GM23248 (cell line): Measurements from ENCODE around the gene UBXN11. TPM values are rescaled to one million over a fixed set of nuclear protein-coding genes. Genes with fewer than 3 reads are reported as not detected.

Experiments
- DNase-seq: peaks from one replicate; pipeline ENCODE4 v3.0.0-alpha.2; 2015
- H2AFZ ChIP-seq: fragments of 200-600 bp; sonication (generic); 2 replicates; pipeline ENCODE4 v1.6.1; 2016; ENCODE audit warnings: antibody characterized with exemption
- H3F3A ChIP-seq: fragments of 200-600 bp; sonication (generic); 2 replicates; pipeline ENCODE4 v1.6.1; 2016; ENCODE audit warnings: mild to moderate bottlenecking, antibody characterized with exemption, mixed run types; ENCODE audit not compliant: insufficient read depth
- H3K27ac ChIP-seq: fragments of 200-600 bp; sonication (generic); 2 replicates; pipeline ENCODE4 v1.5.1; 2016; ENCODE audit warnings: mild to moderate bottlenecking
- H3K27me3 ChIP-seq: fragments of 200-600 bp; sonication (generic); replicated peaks from 2 replicates; pipeline ENCODE4 v1.6.1; 2016; ENCODE audit warnings: mild to moderate bottlenecking; ENCODE audit not compliant: insufficient read depth
- H3K36me3 ChIP-seq: fragments of 200-600 bp; sonication (generic); 2 replicates; pipeline ENCODE4 v1.6.1; 2016; ENCODE audit warnings: low read depth, mild to moderate bottlenecking
- H3K4me1 ChIP-seq: fragments of 200-600 bp; sonication (generic); 2 replicates; pipeline ENCODE4 v1.6.1; 2016; ENCODE audit warnings: mild to moderate bottlenecking; ENCODE audit not compliant: insufficient read depth
- H3K4me2 ChIP-seq: fragments of 200-600 bp; sonication (generic); one replicate; pipeline ENCODE4 v1.6.1; 2016; ENCODE audit warnings: mild to moderate bottlenecking; ENCODE audit not compliant: unreplicated experiment
- H3K4me3 ChIP-seq: fragments of 200-600 bp; sonication (generic); 2 replicates; pipeline ENCODE4 v1.5.1; 2016; ENCODE audit warnings: mild to moderate bottlenecking
- H3K79me2 ChIP-seq: fragments of 200-600 bp; sonication (generic); 2 replicates; pipeline ENCODE4 v1.6.1; 2016; ENCODE audit warnings: mild to moderate bottlenecking; ENCODE audit not compliant: insufficient read depth
- H3K9ac ChIP-seq: fragments of 200-600 bp; sonication (generic); 2 replicates; pipeline ENCODE4 v1.6.1; 2016; ENCODE audit warnings: mild to moderate bottlenecking
- H3K9me2 ChIP-seq: fragments of 200-600 bp; sonication (generic); 2 replicates; pipeline ENCODE4 v1.6.1; 2016; ENCODE audit warnings: mixed run types, mild to moderate bottlenecking, moderate library complexity; ENCODE audit not compliant: insufficient read depth
- H3K9me3 ChIP-seq: fragments of 200-600 bp; sonication (generic); one replicate; pipeline ENCODE4 v1.6.1; 2017; ENCODE audit warnings: low read depth
- H4K20me1 ChIP-seq: fragments of 200-600 bp; sonication (generic); 2 replicates; pipeline ENCODE4 v1.6.0; 2016; ENCODE audit not compliant: insufficient read depth
- EZH2 ChIP-seq: fragments of 200-600 bp; sonication (generic); IDR thresholded peaks from 2 replicates; pipeline ENCODE4 v1.6.1; 2018; ENCODE audit warnings: antibody characterized with exemption, mild to moderate bottlenecking; ENCODE audit not compliant: insufficient read depth, poor library complexity, severe bottlenecking
- EZH2phosphoT487 ChIP-seq: fragments of 200-600 bp; sonication (generic); IDR thresholded peaks from 2 replicates; pipeline ENCODE4 v1.6.1; 2018; ENCODE audit warnings: antibody characterized with exemption, moderate library complexity, mild to moderate bottlenecking, low read depth; ENCODE audit not compliant: insufficient read depth
- WGBS, 2 experiments: methylation state at CpG; one replicate each; pipeline ENCODE4 v1.1.6; 2015 to 2017; ENCODE audit warnings: low lambda C conversion rate in 2 of 2, low coverage in 1 of 2; ENCODE audit errors: missing lambda C conversion rate in 2 of 2; 5-methylcytosine and 5-hydroxymethylcytosine counted together
- in situ Hi-C: fragments of 300-500 bp; cut with MboI; formaldehyde crosslinking; loops from 2 replicates; pipeline ENCODE4 v1.15.0; 2020
- polyA plus RNA-seq: library from polyadenylated mRNA; unstranded; fragments of >200 nt; fragmentation: Nextera tagmentation; extraction: Ambion mirVana; gene quantifications from 2 replicates; pipeline ENCODE4 v1.2.1, GENCODE V29; 2016
- total RNA-seq: library from RNA; depleted of rRNA; stranded (reverse); fragments of >200 nt; shearing (Covaris generic); gene quantifications from 2 replicates; pipeline ENCODE4 v1.2.3, GENCODE V29; 2014

Gene UBXN11
- total and polyA plus RNA-seq, 2 experiments from 2014 or later = 5.8 to 12.7 TPM

GRCh38 chr1:26318338-26319064, 12.1 kb upstream of the UBXN11 start:
- no peaks in the 10 kb centered on the region for H3K79me2 ChIP-seq
- peaks cover 10% of the 10 kb centered on the region for H3K4me1 ChIP-seq
- no peak overlapping the region for H3K9ac ChIP-seq
- WGBS, 2 experiments = 70 to 71% methylated on average over 9 of the region's 9 CpGs
- no peaks in the 10 kb centered on the region for H3K9me3 ChIP-seq
- H3K4me2 ChIP-seq = no peak overlapping the region
- H3K9me2 ChIP-seq = no peaks in the 10 kb centered on the region
- H3K27ac ChIP-seq = no peak overlapping the region
- no peak overlapping the region for H3K4me3 ChIP-seq
- peak; percentile 58 for DNase-seq
- H3F3A ChIP-seq = no peaks in the 10 kb centered on the region
- H3K27me3 ChIP-seq = 0 out of 2 replicates have a peak, but pooled peaks cover 4% of the 10 kb centered on the region
- in situ Hi-C loops = no loop called here
- TF ChIP-seq EZH2 (no peak), EZH2phosphoT487 (no peak)
- H2AFZ ChIP-seq = no peak overlapping the region
- no peaks in the 10 kb centered on the region for H3K36me3 ChIP-seq
- H4K20me1 ChIP-seq = no peaks in the 10 kb centered on the region

- Histone ChIP-seq H3F3A (no peaks in the 10 kb centered on the region), H3K4me3 (no peak within 1 kb of the TSS), H3K27ac (no peak within 1 kb of the TSS), H3K27me3 (0 out of 2 replicates have a peak, but pooled peaks cover 4% of the 10 kb centered on the region), H3K9me2 (no peaks in the 10 kb centered on the region), H3K36me3 (no peaks in the 10 kb centered on the region), H3K79me2 (no peaks in the 10 kb centered on the region), H3K4me2 (no peak within 1 kb of the TSS), H3K9me3 (no peaks in the 10 kb centered on the region), H3K4me1 (peaks cover 10% of the 10 kb centered on the region), H2AFZ (no peak within 1 kb of the TSS), H3K9ac (no peak within 1 kb of the TSS), H4K20me1 (no peaks in the 10 kb centered on the region)
- WGBS, 2 experiments = 82 to 85% methylated on average over 12 of the region's 12 CpGs
- in situ Hi-C loops = no loop called here
- DNase-seq = no peak
- no peak for TF ChIP-seq EZH2
- TF ChIP-seq EZH2phosphoT487 = no peak
Measured at GRCh38 chr1:26317612-26318337, 11.3 kb upstream of the UBXN11 start, which contains the start of gene CD52. Gene CD52, plus strand, starts transcription at chr1:26317958. Its CDS starts 60 bp downstream, at chr1:26318018.

- H3K4me1 ChIP-seq = peaks cover 10% of the 10 kb centered on the region
- no peaks in the 10 kb centered on the region for H3K9me3 ChIP-seq
- H3K4me3 ChIP-seq = no peak overlapping the region
- no peak overlapping the region for H3K27ac ChIP-seq
- H3F3A ChIP-seq = no peaks in the 10 kb centered on the region
- no peaks in the 10 kb centered on the region for H3K36me3 ChIP-seq
- in situ Hi-C loops = no loop called here
- H4K20me1 ChIP-seq = no peaks in the 10 kb centered on the region
- H3K27me3 ChIP-seq = 0 out of 2 replicates have a peak, but pooled peaks cover 4% of the 10 kb centered on the region
- H3K9ac ChIP-seq = no peak overlapping the region
- H2AFZ ChIP-seq = no peak overlapping the region
- no peaks in the 10 kb centered on the region for H3K79me2 ChIP-seq
- TF ChIP-seq EZH2 (no peak), EZH2phosphoT487 (no peak)
- H3K4me2 ChIP-seq = no peak overlapping the region
- DNase-seq = no peak
- 92 to 96% methylated on average over 2 of the region's 2 CpGs for WGBS, 2 experiments
- H3K9me2 ChIP-seq = no peaks in the 10 kb centered on the region
Measured at GRCh38 chr1:26317146-26317545, 10.7 kb upstream of the UBXN11 start.

GRCh38 chr1:26315874-26316850, 9.7 kb upstream of the UBXN11 start:
- Histone ChIP-seq H3K4me1 (peaks cover 7% of the 10 kb centered on the region), H3K9me2 (no peaks in the 10 kb centered on the region), H3K27ac (no peak overlapping the region), H3K9me3 (no peaks in the 10 kb centered on the region), H3K4me2 (no peak overlapping the region), H3F3A (no peaks in the 10 kb centered on the region), H3K36me3 (no peaks in the 10 kb centered on the region), H2AFZ (no peak overlapping the region), H3K9ac (no peak overlapping the region), H3K79me2 (no peaks in the 10 kb centered on the region), H3K4me3 (no peak overlapping the region), H4K20me1 (no peaks in the 10 kb centered on the region), H3K27me3 (0 out of 2 replicates have a peak, but pooled peaks cover 4% of the 10 kb centered on the region)
- DNase-seq = no peak
- TF ChIP-seq EZH2phosphoT487 (no peak), EZH2 (no peak)
- in situ Hi-C loops = no loop called here
- 70 to 78% methylated on average over 5 to 8 of the region's 8 CpGs for WGBS, 2 experiments
